HUES48 (cell line): ENCODE results near the gene CEACAM7.

Experiments used
- H3K27ac ChIP-seq: one replicate; pipeline ENCODE4 v1.7.0; 2013; ENCODE audit warnings: low read depth, low read length, inconsistent platforms
- H3K27me3 ChIP-seq: 2 replicates; pipeline ENCODE4 v1.6.1; 2013; ENCODE audit warnings: mild to moderate bottlenecking, low read length; ENCODE audit not compliant: control insufficient read depth, insufficient read depth
- H3K36me3 ChIP-seq: 2 replicates; pipeline ENCODE4 v1.6.1; 2013; ENCODE audit warnings: low read length; ENCODE audit not compliant: control insufficient read depth, insufficient read depth
- H3K4me1 ChIP-seq: 2 replicates; pipeline ENCODE4 v1.6.1; 2013; ENCODE audit warnings: mild to moderate bottlenecking, low read length; ENCODE audit not compliant: control insufficient read depth, insufficient read depth
- H3K4me3 ChIP-seq: 2 replicates; pipeline ENCODE4 v1.5.1; 2013; ENCODE audit warnings: mild to moderate bottlenecking, low read depth, low read length
- H3K9ac ChIP-seq: 2 replicates; pipeline ENCODE4 v1.6.1; 2013; ENCODE audit warnings: mild to moderate bottlenecking, low read depth, low read length, moderate library complexity
- H3K9me3 ChIP-seq: 2 replicates; pipeline ENCODE4 v1.6.1; 2013; ENCODE audit warnings: low read length; ENCODE audit not compliant: control insufficient read depth, insufficient read depth

CEACAM7 gene

GRCh38 chr19:41708481-41708880, 20.4 kb upstream of the CEACAM7 start, which contains the start of gene CEACAM5:
Gene CEACAM5 (plus strand): TSS chr19:41708626. CDS start chr19:41708732, 106 bp downstream.
- Histone ChIP-seq H3K27me3 (no peaks in the 10 kb centered on the region), H3K9ac (no peak within 1 kb of the TSS), H3K9me3 (peaks cover 16% of the 10 kb centered on the region; the same call in 1 of the 2 replicates), H3K36me3 (no peaks in the 10 kb centered on the region), H3K4me3 (no peak within 1 kb of the TSS), H3K27ac (no peak within 1 kb of the TSS), H3K4me1 (no peaks in the 10 kb centered on the region)

- Histone ChIP-seq H3K4me1 (no peaks in the 10 kb centered on the region), H3K27ac (no peak overlapping the region), H3K9ac (no peak overlapping the region), H3K4me3 (no peak overlapping the region), H3K9me3 (peaks cover 16% of the 10 kb centered on the region; the same call in 1 of the 2 replicates), H3K27me3 (no peaks in the 10 kb centered on the region), H3K36me3 (no peaks in the 10 kb centered on the region)
Observed at GRCh38 chr19:41707871-41708371, 19.9 kb upstream of the CEACAM7 start.

- Histone ChIP-seq H3K9me3 (peaks cover 16% of the 10 kb centered on the region; the same call in 1 of the 2 replicates), H3K36me3 (no peaks in the 10 kb centered on the region), H3K9ac (no peak overlapping the region), H3K27me3 (no peaks in the 10 kb centered on the region), H3K4me1 (no peaks in the 10 kb centered on the region), H3K27ac (no peak overlapping the region), H3K4me3 (no peak overlapping the region)
Observed at GRCh38 chr19:41707502-41707812, 19.4 kb upstream of the CEACAM7 start.

GRCh38 chr19:41706741-41707501, 18.9 kb upstream of the CEACAM7 start:
- no peaks in the 10 kb centered on the region for H3K36me3 ChIP-seq
- no peaks in the 10 kb centered on the region for H3K4me1 ChIP-seq
- peak overlapping the region; percentile 57; the same call in 1 of the 2 replicates for H3K4me3 ChIP-seq
- H3K27me3 ChIP-seq: no peaks in the 10 kb centered on the region
- no peak overlapping the region for H3K9ac ChIP-seq
- peaks cover 16% of the 10 kb centered on the region; the same call in 1 of the 2 replicates for H3K9me3 ChIP-seq
- no peak overlapping the region for H3K27ac ChIP-seq

- no peak overlapping the region for H3K9ac ChIP-seq
- no peaks in the 10 kb centered on the region for H3K4me1 ChIP-seq
- H3K27me3 ChIP-seq: no peaks in the 10 kb centered on the region
- no peaks in the 10 kb centered on the region for H3K36me3 ChIP-seq
- 0 out of 2 replicates have a peak, but pooled peaks cover 11% of the 10 kb centered on the region for H3K9me3 ChIP-seq
- no peak overlapping the region for H3K4me3 ChIP-seq
- no peak overlapping the region for H3K27ac ChIP-seq
Observed at GRCh38 chr19:41705393-41706174, 17.5 kb upstream of the CEACAM7 start.

GRCh38 chr19:41703602-41704293, 15.7 kb upstream of the CEACAM7 start:
- H3K36me3 ChIP-seq: no peaks in the 10 kb centered on the region
- H3K4me3 ChIP-seq: no peak overlapping the region
- H3K27me3 ChIP-seq: no peaks in the 10 kb centered on the region
- no peak overlapping the region for H3K9ac ChIP-seq
- H3K27ac ChIP-seq: no peak overlapping the region
- no peaks in the 10 kb centered on the region for H3K4me1 ChIP-seq
- H3K9me3 ChIP-seq: 0 out of 2 replicates have a peak, but pooled peaks cover 3% of the 10 kb centered on the region

GRCh38 chr19:41702171-41702651, 14.1 kb upstream of the CEACAM7 start:
- Histone ChIP-seq H3K27me3 (no peaks in the 10 kb centered on the region), H3K4me3 (no peak overlapping the region), H3K36me3 (no peaks in the 10 kb centered on the region), H3K9ac (no peak overlapping the region), H3K9me3 (0 out of 2 replicates have a peak, but pooled peaks cover 4% of the 10 kb centered on the region), H3K27ac (no peak overlapping the region), H3K4me1 (no peaks in the 10 kb centered on the region)

GRCh38 chr19:41701401-41702075, 13.5 kb upstream of the CEACAM7 start:
- Histone ChIP-seq H3K9ac (no peak overlapping the region), H3K36me3 (no peaks in the 10 kb centered on the region), H3K4me3 (no peak overlapping the region), H3K27ac (no peak overlapping the region), H3K9me3 (0 out of 2 replicates have a peak, but pooled peaks cover 8% of the 10 kb centered on the region), H3K4me1 (no peaks in the 10 kb centered on the region), H3K27me3 (no peaks in the 10 kb centered on the region)

GRCh38 chr19:41700381-41701195, 12.5 kb upstream of the CEACAM7 start:
- H3K4me1 ChIP-seq: no peaks in the 10 kb centered on the region
- no peak overlapping the region for H3K9ac ChIP-seq
- no peaks in the 10 kb centered on the region for H3K27me3 ChIP-seq
- no peaks in the 10 kb centered on the region for H3K36me3 ChIP-seq
- 0 out of 2 replicates have a peak, but pooled peaks cover 8% of the 10 kb centered on the region for H3K9me3 ChIP-seq
- no peak overlapping the region for H3K27ac ChIP-seq
- no peak overlapping the region for H3K4me3 ChIP-seq
